ENCODE data around the gene R3HDM4.

GRCh38 chr19:934197-934840 is 21.3 kb upstream of the R3HDM4 start:
- TF ChIP-seq CTCF (conservative IDR thresholded peaks at IDR 0.05; ENCODE audit: low read length) (no peak), EZH2phosphoT487 (IDR thresholded peaks at IDR 0.05; ENCODE audit: borderline replicate concordance) (no peak)

Data from Loucy (cell line).